Keratinocyte (primary cell): ENCODE results near the gene RMP24.
A peak's percentile ranks its signal among the peaks of the same experiment; 100 is the strongest.
"Not testable (repeated sequence)": the region's sequence is repeated elsewhere in the genome, so short reads cannot be mapped to it uniquely, and the experiment has no call there.

Source experiments
- DNase-seq: peaks from one replicate; pipeline ENCODE4 v3.0.0-alpha.2; 2011; ENCODE audit warnings: low read depth, missing footprints, low spot score
- FAIRE-seq: peaks from 2 replicates; lab custom pipeline; 2011; peaks lifted over from hg19 to GRCh38; lab: Jason Lieb, UNC
- H2AFZ ChIP-seq: 2 replicates; pipeline ENCODE4 v1.6.0; 2012; ENCODE audit warnings: low read length, control low read depth, inconsistent platforms; ENCODE audit not compliant: control insufficient read depth
- H3K27ac ChIP-seq: 2 replicates; pipeline ENCODE4 v1.5.1; 2011; ENCODE audit warnings: low read length; ENCODE audit not compliant: control insufficient read depth, insufficient read depth
- H3K27me3 ChIP-seq: 3 replicates; pipeline ENCODE4 v1.6.0; 2011; ENCODE audit warnings: low read length; ENCODE audit not compliant: control insufficient read depth, insufficient read depth; ENCODE audit errors: extremely low read depth
- H3K36me3 ChIP-seq, 2 experiments: 2 replicates in 1 of 2; 3 replicates in 1 of 2; pipeline ENCODE4 v1.5.1; 2011; ENCODE audit warnings: low read length in 2 of 2, mild to moderate bottlenecking in 1 of 2; ENCODE audit not compliant: control insufficient read depth in 2 of 2, insufficient read depth in 2 of 2; ENCODE audit errors: extremely low read depth in 1 of 2
- H3K4me1 ChIP-seq: 3 replicates; pipeline ENCODE4 v1.5.1; 2011; ENCODE audit warnings: low read length; ENCODE audit not compliant: control insufficient read depth, insufficient read depth; ENCODE audit errors: extremely low read depth
- H3K4me2 ChIP-seq: 3 replicates; pipeline ENCODE4 v1.6.0; 2011; ENCODE audit warnings: low read depth, low read length; ENCODE audit not compliant: control insufficient read depth, insufficient read depth; ENCODE audit errors: extremely low read depth
- H3K4me3 ChIP-seq, 3 experiments: fragments of 200-600 bp in 1 of 3; sonication (generic) in 1 of 3; 2 replicates in 2 of 3; 3 replicates in 1 of 3; pipeline ENCODE4 v1.5.1; 2011 to 2016; ENCODE audit warnings: low read length in 3 of 3, mild to moderate bottlenecking in 3 of 3, control low read depth in 2 of 3, inconsistent platforms in 1 of 3, low read depth in 1 of 3, mixed read lengths in 1 of 3, mixed run types in 1 of 3, moderate library complexity in 1 of 3; ENCODE audit not compliant: control insufficient read depth in 2 of 3, insufficient read depth in 2 of 3; ENCODE audit errors: extremely low read depth in 1 of 3
- H3K79me2 ChIP-seq: 2 replicates; pipeline ENCODE4 v1.6.0; 2012; ENCODE audit warnings: low read length; ENCODE audit not compliant: control insufficient read depth, insufficient read depth
- H3K9ac ChIP-seq: 3 replicates; pipeline ENCODE4 v1.6.0; 2011; ENCODE audit warnings: low read length; ENCODE audit not compliant: control insufficient read depth, insufficient read depth; ENCODE audit errors: extremely low read depth
- H3K9me1 ChIP-seq: 3 replicates; pipeline ENCODE4 v1.6.0; 2011; ENCODE audit warnings: low read length; ENCODE audit not compliant: control insufficient read depth, insufficient read depth; ENCODE audit errors: extremely low read depth
- H3K9me3 ChIP-seq: 2 replicates; pipeline ENCODE4 v1.5.1; 2012; ENCODE audit warnings: low read depth, low read length; ENCODE audit not compliant: control insufficient read depth
- H4K20me1 ChIP-seq: 3 replicates; pipeline ENCODE4 v1.6.0; 2011; ENCODE audit warnings: low read length; ENCODE audit not compliant: control insufficient read depth, insufficient read depth; ENCODE audit errors: extremely low read depth
- CTCF ChIP-seq, 3 experiments: IDR thresholded peaks in 1 of 3; conservative IDR thresholded peaks in 1 of 3; optimal IDR thresholded peaks in 1 of 3; 2 replicates in 2 of 3; 3 replicates in 1 of 3; pipeline versions ENCODE3 to v1.5.1; 2011; ENCODE audit warnings: low read length in 3 of 3, mild to moderate bottlenecking in 3 of 3, moderate library complexity in 2 of 3, control low read depth in 1 of 3, inconsistent platforms in 1 of 3; ENCODE audit not compliant: insufficient read depth in 2 of 3; ENCODE audit errors: extremely low read depth in 1 of 3
- EZH2 ChIP-seq: IDR thresholded peaks from one replicate; pipeline ENCODE4 v1.6.1; 2012; ENCODE audit warnings: inconsistent platforms, mild to moderate bottlenecking, low read length, moderate library complexity
- dilution Hi-C: fragments of 300-500 bp; cut with MboI; formaldehyde crosslinking; loops from one replicate; pipeline ENCODE4 v1.7.0; 2020; ENCODE audit warnings: low sequenced_read_pairs; ENCODE audit not compliant: extremely low pct_ligation_motif_present

RMP24 gene

GRCh38 chr18:35964319-35964718 is 8.2 kb upstream of the RMP24 start:
- Histone ChIP-seq H3K27ac (no peak overlapping the region), H3K79me2 (no peaks in the 10 kb centered on the region), H3K27me3 (no peaks in the 10 kb centered on the region), H3K4me3 (no peak overlapping the region), H4K20me1 (no peaks in the 10 kb centered on the region), H3K4me2 (no peak overlapping the region), H3K4me1 (peaks cover 7% of the 10 kb centered on the region), H3K9ac (no peak overlapping the region), H3K36me3 (no peaks in the 10 kb centered on the region), H2AFZ (no peak overlapping the region), H3K9me3 (peaks cover 2% of the 10 kb centered on the region), H3K9me1 (no peaks in the 10 kb centered on the region)
- TF ChIP-seq EZH2 (no peak), CTCF (optimal IDR thresholded peaks at IDR 0.05 in 1 of 3, IDR thresholded peaks at IDR 0.05 in 1 of 3, conservative IDR thresholded peaks at IDR 0.05 in 1 of 3; ENCODE audit: extremely low read depth in 1 of 3, insufficient read depth in 2 of 3, low read length in 3 of 3) (no peak)
- DNase-seq (no peak), FAIRE-seq (no peak)
- dilution Hi-C loops = no loop called here

- H3K9ac ChIP-seq, H3K79me2 ChIP-seq, H3K9me3 ChIP-seq, H3K4me3 ChIP-seq, H3K27me3 ChIP-seq, H2AFZ ChIP-seq, H3K36me3 ChIP-seq, DNase-seq, H3K9me1 ChIP-seq, H4K20me1 ChIP-seq, dilution Hi-C loops, FAIRE-seq: not testable (repeated sequence)
- Histone ChIP-seq H3K27ac (peak overlapping the region; percentile 37), H3K4me2 (peak overlapping the region; percentile 57), H3K4me1 (peaks cover 13% of the 10 kb centered on the region)
These were observed 4.6 kb upstream of the RMP24 start for GRCh38 chr18:35967866-35968265.

- Histone ChIP-seq H3K4me2 (peak overlapping the region; percentile 57), H3K27ac (peak overlapping the region; percentile 37), H3K9ac (no peak overlapping the region), H4K20me1 (no peaks in the 10 kb centered on the region), H3K9me1 (no peaks in the 10 kb centered on the region), H3K79me2 (peaks cover 9% of the 10 kb centered on the region), H3K36me3 (no peaks in the 10 kb centered on the region), H3K4me1 (peaks cover 13% of the 10 kb centered on the region), H3K27me3 (no peaks in the 10 kb centered on the region), H3K9me3 (peaks cover 2% of the 10 kb centered on the region), H3K4me3 (no peak overlapping the region), H2AFZ (peak overlapping the region; percentile 46)
- no peak for TF ChIP-seq CTCF (optimal IDR thresholded peaks at IDR 0.05 in 1 of 3, IDR thresholded peaks at IDR 0.05 in 1 of 3, conservative IDR thresholded peaks at IDR 0.05 in 1 of 3; ENCODE audit: extremely low read depth in 1 of 3, insufficient read depth in 2 of 3, low read length in 3 of 3)
- no peak for TF ChIP-seq EZH2
- FAIRE-seq = peak; percentile 92
- peak; percentile 48 for DNase-seq
- dilution Hi-C loops = no loop called here
These were observed 4.1 kb upstream of the RMP24 start for GRCh38 chr18:35968278-35968880.
